ENCODE results near the gene MEGF6.

GRCh38 chr1:3598051-3598491 is 13.2 kb downstream of the MEGF6 start:
- no peak for TF ChIP-seq POLR2AphosphoS5 (IDR thresholded peaks at IDR 0.05; ENCODE audit: low read depth)
- TF ChIP-seq CTCF (IDR thresholded peaks at IDR 0.05; ENCODE audit: insufficient read depth, low read length): no peak
- no peak for TF ChIP-seq REST (IDR thresholded peaks at IDR 0.05; ENCODE audit: insufficient replicate concordance, low read depth)
- TF ChIP-seq GABPA (IDR thresholded peaks at IDR 0.05; ENCODE audit: low read depth): no peak
- TF ChIP-seq SPI1 (IDR thresholded peaks at IDR 0.05; ENCODE audit: borderline replicate concordance, low read depth): no peak
